Smooth muscle cell (in vitro differentiated cells): Measurements from ENCODE around the gene CIDEB. TPM values are rescaled to one million over a fixed set of nuclear protein-coding genes. Genes with fewer than 3 reads are reported as not detected.
"Not testable (repeated sequence)": the region's sequence is repeated elsewhere in the genome, so short reads cannot be mapped to it uniquely, and the experiment has no call there.

Experiments
- DNase-seq: peaks from one replicate; lab custom pipeline; 2025; ENCODE audit not compliant: unreplicated experiment; lab: John Stamatoyannopoulos, UW
- H2AFZ ChIP-seq: fragments of 200-600 bp; sonication (generic); 2 replicates; pipeline ENCODE4 v1.6.0; 2016; ENCODE audit warnings: antibody characterized with exemption, low read depth, mild to moderate bottlenecking
- H3F3A ChIP-seq: fragments of 200-600 bp; sonication (generic); 2 replicates; pipeline ENCODE4 v1.6.0; 2017; ENCODE audit warnings: antibody characterized with exemption, low read depth
- H3K27ac ChIP-seq: fragments of 200-600 bp; sonication (generic); 2 replicates; pipeline ENCODE4 v1.5.1; 2016; ENCODE audit warnings: low read depth, mild to moderate bottlenecking
- H3K27me3 ChIP-seq: fragments of 200-600 bp; sonication (generic); 2 replicates; pipeline ENCODE4 v1.6.1; 2016; ENCODE audit warnings: low read depth, mild to moderate bottlenecking
- H3K36me3 ChIP-seq: fragments of 200-600 bp; sonication (generic); 2 replicates; pipeline ENCODE4 v1.5.1; 2016; ENCODE audit warnings: low read depth
- H3K4me1 ChIP-seq: fragments of 200-600 bp; sonication (generic); 2 replicates; pipeline ENCODE4 v1.5.1; 2016; ENCODE audit warnings: low read depth
- H3K4me2 ChIP-seq: fragments of 200-600 bp; sonication (generic); 2 replicates; pipeline ENCODE4 v1.6.0; 2016; ENCODE audit warnings: mild to moderate bottlenecking
- H3K4me3 ChIP-seq: fragments of 200-600 bp; sonication (generic); 2 replicates; pipeline ENCODE4 v1.5.1; 2016; ENCODE audit warnings: mild to moderate bottlenecking
- H3K79me2 ChIP-seq: fragments of 200-600 bp; sonication (generic); 2 replicates; pipeline ENCODE4 v1.6.0; 2016; ENCODE audit warnings: low read depth, mild to moderate bottlenecking
- H3K9ac ChIP-seq: fragments of 200-600 bp; sonication (generic); 2 replicates; pipeline ENCODE4 v1.6.0; 2016; ENCODE audit warnings: low read depth
- H3K9me3 ChIP-seq: fragments of 200-600 bp; sonication (generic); replicated peaks from 2 replicates; pipeline ENCODE4 v1.5.1; 2016; ENCODE audit warnings: low read depth
- H4K20me1 ChIP-seq: fragments of 200-600 bp; sonication (generic); 2 replicates; pipeline ENCODE4 v1.6.0; 2016; ENCODE audit warnings: low read depth
- CTCF ChIP-seq: fragments of 200-600 bp; sonication (generic); IDR thresholded peaks from 2 replicates; pipeline ENCODE4 v1.5.1; 2017; ENCODE audit warnings: borderline replicate concordance, mild to moderate bottlenecking, antibody characterized with exemption; ENCODE audit not compliant: insufficient read depth, poor library complexity, severe bottlenecking
- WGBS: methylation state at CpG from one replicate; pipeline ENCODE4 v1.1.7; 2016; ENCODE audit warnings: low lambda C conversion rate; 5-methylcytosine and 5-hydroxymethylcytosine counted together
- polyA plus RNA-seq: library from polyadenylated mRNA; unstranded; fragments of >200 nt; fragmentation: Nextera tagmentation; extraction: Ambion mirVana; gene quantifications from 2 replicates; pipeline ENCODE4 v1.2.1, GENCODE V29; 2016
- total RNA-seq: library from RNA; depleted of rRNA; stranded (reverse); fragments of >200 nt; gene quantifications from 2 replicates; pipeline ENCODE4 v1.2.3, GENCODE V29; 2014

The CIDEB gene
- total and polyA plus RNA-seq, 2 experiments from 2014 or later, result not detected

- H3K79me2 ChIP-seq, result no peaks in the 10 kb centered on the region
- no peaks in the 10 kb centered on the region for H3K36me3 ChIP-seq
- H3F3A ChIP-seq, result no peaks in the 10 kb centered on the region
- peaks cover 25% of the 10 kb centered on the region for H3K27me3 ChIP-seq
- H3K9ac ChIP-seq, result no peak overlapping the region
- H3K9me3 ChIP-seq, result no peaks in the 10 kb centered on the region
- H2AFZ ChIP-seq, result no peak overlapping the region
- no peak overlapping the region for H3K4me3 ChIP-seq
- DNase-seq, result no peak
- H4K20me1 ChIP-seq, result no peaks in the 10 kb centered on the region
- TF ChIP-seq CTCF, result no peak
- H3K4me2 ChIP-seq, result no peak overlapping the region
- no peak overlapping the region for H3K27ac ChIP-seq
- 85% methylated on average over 9 of the region's 9 CpGs for WGBS
- peaks cover 6% of the 10 kb centered on the region for H3K4me1 ChIP-seq
These were observed 22.0 kb upstream of the CIDEB start for GRCh38 chr14:24329736-24330135.

DNA sequence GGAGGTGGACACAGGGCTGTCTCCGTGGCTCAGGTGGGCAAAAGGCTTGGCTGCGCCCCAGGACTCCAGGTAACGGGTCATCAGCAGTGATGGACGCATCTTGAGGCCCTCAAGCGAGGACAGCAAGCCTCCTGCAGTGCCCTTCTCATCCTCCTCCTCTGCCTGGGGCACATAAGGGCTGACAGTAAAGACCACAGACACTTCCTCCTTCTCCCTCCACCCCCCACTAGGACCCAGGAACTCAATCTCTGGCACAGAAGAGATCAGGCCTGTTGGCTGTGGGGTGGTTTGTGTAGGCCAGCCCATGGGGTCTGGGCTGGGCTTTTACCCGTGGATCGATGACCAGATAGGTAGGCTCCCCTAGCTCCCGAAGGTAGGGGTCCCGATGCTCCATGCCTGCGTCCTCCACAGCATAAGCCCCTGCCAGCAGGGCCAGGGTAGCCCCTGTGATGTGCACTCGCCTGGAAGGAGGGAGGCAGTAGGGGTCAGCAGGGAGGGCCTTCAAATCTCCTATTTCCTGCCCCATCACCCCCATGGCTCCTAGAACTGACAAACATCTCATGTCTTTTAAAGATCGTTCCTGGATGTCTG is 21.4 kb upstream of the CIDEB start:
- Histone ChIP-seq H3K27ac (no peak overlapping the region), H3K9ac (no peak overlapping the region), H3K4me1 (peaks cover under 1% of the 10 kb centered on the region), H4K20me1 (no peaks in the 10 kb centered on the region), H3F3A (no peaks in the 10 kb centered on the region), H3K79me2 (no peaks in the 10 kb centered on the region), H3K4me2 (no peak overlapping the region), H2AFZ (no peak overlapping the region), H3K27me3 (peaks cover 19% of the 10 kb centered on the region), H3K36me3 (no peaks in the 10 kb centered on the region), H3K4me3 (no peak overlapping the region), H3K9me3 (no peaks in the 10 kb centered on the region)
- WGBS, result 90% methylated on average over 12 of the region's 12 CpGs
- no peak for TF ChIP-seq CTCF
- no peak for DNase-seq

DNA sequence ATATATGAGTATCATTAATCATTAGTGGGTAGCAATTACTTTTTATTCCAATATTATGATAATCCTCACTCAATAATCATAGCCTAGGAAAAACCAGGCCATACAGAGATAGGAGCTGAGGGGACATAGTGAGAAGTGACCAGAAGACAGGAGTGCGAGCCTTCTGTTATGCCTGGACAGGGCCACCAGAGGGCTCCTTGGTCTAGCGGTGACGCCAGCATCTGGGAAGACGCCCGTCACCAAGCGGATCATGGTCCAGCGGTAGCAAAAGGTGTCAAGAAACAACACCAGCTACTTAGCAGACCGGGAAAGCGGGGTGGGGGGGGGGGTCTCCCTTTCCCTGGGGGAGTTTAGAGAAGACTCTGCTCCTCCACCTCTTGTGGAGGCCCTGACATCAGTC is 20.1 kb upstream of the CIDEB start:
- not testable (repeated sequence) for H3K4me2 ChIP-seq, H3K27me3 ChIP-seq, H3K9ac ChIP-seq, H3K79me2 ChIP-seq, H3K4me1 ChIP-seq, H3K36me3 ChIP-seq, DNase-seq, H3K4me3 ChIP-seq, H3K27ac ChIP-seq, H3K9me3 ChIP-seq, H2AFZ ChIP-seq, H4K20me1 ChIP-seq, H3F3A ChIP-seq
- 5% methylated on average over 8 of the region's 9 CpGs for WGBS
- peak; percentile 59 for TF ChIP-seq CTCF

DNA sequence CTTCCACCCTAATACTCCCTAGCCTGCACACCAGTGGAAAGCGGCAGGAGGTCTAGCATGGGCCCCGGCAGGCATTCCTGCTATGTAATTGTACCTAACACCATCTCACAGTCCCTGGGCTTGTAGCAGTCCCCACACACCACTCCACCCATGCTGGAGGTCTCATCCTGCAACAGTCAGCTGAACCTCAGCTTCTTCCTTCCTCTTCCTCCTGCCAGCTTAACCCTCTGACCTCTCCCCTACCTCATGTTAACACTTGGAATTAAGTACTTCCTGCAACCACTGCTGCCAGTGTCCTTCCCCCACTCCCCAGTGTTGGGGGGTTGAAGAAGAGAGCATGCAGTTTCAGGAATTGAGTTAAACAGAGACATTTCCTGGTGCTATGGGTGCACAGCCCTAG is 19.5 kb upstream of the CIDEB start:
- no peak for TF ChIP-seq CTCF
- H3K27me3 ChIP-seq, result peaks cover 1% of the 10 kb centered on the region
- no peak overlapping the region for H3K4me2 ChIP-seq
- no peak overlapping the region for H2AFZ ChIP-seq
- H3K79me2 ChIP-seq, result no peaks in the 10 kb centered on the region
- H3K27ac ChIP-seq, result no peak overlapping the region
- H3K9ac ChIP-seq, result no peak overlapping the region
- H3K36me3 ChIP-seq, result no peaks in the 10 kb centered on the region
- WGBS, result 96% methylated on average over 2 of the region's 2 CpGs
- H3F3A ChIP-seq, result no peaks in the 10 kb centered on the region
- no peak overlapping the region for H3K4me3 ChIP-seq
- no peaks in the 10 kb centered on the region for H4K20me1 ChIP-seq
- no peaks in the 10 kb centered on the region for H3K9me3 ChIP-seq
- no peak for DNase-seq
- H3K4me1 ChIP-seq, result no peaks in the 10 kb centered on the region
